HG02884 (cell line): ENCODE results near the gene RNF26.

Source experiments
- ATAC-seq: cut with Tn5 transposase; IDR thresholded peaks from one replicate; pipeline ENCODE4 v1.9.1; 2021; ENCODE audit warnings: mild to moderate bottlenecking, moderate library complexity; ENCODE audit not compliant: unreplicated experiment

Gene RNF26

DNA sequence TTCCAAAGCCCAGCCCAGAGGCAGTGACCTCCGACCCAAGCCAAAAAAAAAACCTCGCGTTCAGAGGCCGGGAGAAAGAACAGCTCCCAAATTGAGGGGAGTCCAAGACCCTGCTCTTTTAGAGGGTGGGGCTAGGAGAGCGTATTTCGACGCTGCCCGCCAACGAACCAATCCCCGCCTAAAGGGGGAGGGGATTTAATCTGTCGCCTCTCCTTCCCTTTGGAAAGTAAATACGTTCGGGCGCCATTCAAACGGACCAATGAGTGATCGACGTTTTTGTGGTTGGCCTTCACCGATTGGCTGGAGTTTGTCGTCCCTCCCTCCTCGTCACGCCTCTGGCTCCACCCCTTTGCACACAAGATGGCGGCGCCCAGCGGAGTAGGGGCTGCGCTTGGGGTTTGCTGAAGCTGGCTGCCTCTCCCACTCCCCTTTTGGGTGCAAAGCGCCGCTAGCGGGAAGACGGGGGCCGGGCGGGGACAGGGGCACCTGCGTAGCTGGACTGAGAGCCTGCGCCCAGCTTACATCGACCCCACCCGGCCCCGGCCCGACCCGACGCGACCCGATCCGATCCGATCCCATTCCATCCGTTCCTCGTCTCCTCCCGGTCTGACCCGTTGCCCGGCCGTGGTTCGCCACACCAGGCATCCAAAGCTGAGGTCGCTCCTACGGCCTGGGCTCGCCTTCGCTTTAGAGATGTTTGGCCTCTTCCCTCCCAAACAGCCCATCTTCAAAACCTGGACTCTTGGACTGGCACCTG, at the start of gene RNF26:
Gene RNF26, plus strand, starts transcription at position 354 of the 757 bp plus-strand sequence. CDS start 596 bp downstream, outside the sequence.
- peak; percentile 97 for ATAC-seq

GRCh38 chr11:119285431-119285830, 48.9 kb upstream of the RNF26 start:
- ATAC-seq = no peak

- ATAC-seq = no peak
These were observed 46.1 kb upstream of the RNF26 start for GRCh38 chr11:119288219-119288618.

GRCh38 chr11:119290894-119291497, 43.3 kb upstream of the RNF26 start:
- no peak for ATAC-seq

- ATAC-seq = no peak
These were observed 40.9 kb upstream of the RNF26 start for GRCh38 chr11:119293461-119293860.

DNA sequence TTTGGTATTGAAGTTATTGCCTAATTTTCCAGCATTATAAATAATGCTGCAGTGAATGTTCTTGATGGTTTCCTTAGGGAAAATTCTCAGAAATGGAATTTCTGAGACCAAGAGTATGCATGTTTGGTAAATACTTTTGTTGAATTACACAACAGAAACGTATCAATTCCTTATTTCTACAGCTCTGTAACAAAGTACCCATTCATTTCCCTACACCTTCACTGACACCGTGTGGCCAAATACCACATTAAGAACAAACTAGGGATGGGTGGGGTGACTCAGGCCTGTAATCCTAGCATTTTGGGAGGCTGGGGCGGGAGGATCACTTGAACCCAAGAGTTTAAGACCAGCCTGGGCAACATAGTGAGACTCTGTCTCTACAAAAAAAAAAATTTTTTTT, 39.1 kb upstream of the RNF26 start:
- no peak for ATAC-seq

DNA sequence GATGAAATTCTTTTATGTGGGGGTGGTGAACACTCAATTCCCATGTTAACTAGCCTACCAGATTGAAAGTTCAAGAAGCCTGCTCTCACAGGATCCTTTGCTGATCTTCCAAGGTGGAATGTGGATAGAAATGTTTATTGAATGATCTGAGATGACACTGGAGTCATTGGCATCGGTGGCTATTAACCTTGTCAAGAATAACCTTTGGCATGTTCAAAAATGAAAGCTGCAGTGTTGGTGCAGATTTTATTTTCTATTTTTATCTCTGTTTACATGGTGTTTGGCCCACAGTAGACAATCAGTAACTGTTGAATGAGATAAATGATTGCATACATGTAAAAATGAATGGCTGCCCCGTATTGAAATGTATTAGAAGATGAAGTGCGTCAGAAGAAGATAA, 36.4 kb upstream of the RNF26 start:
- no peak for ATAC-seq

DNA sequence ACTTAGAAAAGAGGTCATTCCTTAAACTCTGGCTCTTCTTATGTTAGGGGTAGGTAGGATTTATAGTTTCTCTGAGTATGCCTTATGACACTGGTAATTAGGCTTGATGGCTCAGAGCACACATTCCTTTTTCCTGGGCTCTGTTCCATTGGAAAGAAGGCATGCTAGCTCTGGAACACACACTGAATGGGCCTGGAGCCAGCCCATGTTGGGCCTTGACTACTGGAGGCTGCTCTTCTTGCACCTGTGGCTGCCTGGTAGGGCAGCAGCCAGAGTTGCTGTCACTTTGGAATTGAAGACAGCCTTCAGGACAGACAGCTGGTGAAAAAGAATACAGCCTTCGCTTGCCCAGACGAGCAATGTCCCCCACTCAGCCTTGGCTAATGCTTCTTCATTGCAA, 35.6 kb upstream of the RNF26 start:
- no peak for ATAC-seq

DNA sequence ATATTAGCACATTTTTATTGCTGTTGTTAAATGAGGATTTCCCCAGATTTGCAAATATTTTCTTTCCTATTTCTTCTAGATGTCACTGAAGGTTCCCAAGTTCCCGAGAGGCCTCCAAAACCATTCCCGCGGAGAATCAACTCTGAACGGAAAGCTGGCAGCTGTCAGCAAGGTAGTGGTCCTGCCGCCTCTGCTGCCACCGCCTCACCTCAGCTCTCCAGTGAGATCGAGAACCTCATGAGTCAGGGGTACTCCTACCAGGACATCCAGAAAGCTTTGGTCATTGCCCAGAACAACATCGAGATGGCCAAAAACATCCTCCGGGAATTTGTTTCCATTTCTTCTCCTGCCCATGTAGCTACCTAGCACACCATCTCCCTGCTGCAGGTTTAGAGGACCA, 34.9 kb upstream of the RNF26 start:
- no peak for ATAC-seq

DNA sequence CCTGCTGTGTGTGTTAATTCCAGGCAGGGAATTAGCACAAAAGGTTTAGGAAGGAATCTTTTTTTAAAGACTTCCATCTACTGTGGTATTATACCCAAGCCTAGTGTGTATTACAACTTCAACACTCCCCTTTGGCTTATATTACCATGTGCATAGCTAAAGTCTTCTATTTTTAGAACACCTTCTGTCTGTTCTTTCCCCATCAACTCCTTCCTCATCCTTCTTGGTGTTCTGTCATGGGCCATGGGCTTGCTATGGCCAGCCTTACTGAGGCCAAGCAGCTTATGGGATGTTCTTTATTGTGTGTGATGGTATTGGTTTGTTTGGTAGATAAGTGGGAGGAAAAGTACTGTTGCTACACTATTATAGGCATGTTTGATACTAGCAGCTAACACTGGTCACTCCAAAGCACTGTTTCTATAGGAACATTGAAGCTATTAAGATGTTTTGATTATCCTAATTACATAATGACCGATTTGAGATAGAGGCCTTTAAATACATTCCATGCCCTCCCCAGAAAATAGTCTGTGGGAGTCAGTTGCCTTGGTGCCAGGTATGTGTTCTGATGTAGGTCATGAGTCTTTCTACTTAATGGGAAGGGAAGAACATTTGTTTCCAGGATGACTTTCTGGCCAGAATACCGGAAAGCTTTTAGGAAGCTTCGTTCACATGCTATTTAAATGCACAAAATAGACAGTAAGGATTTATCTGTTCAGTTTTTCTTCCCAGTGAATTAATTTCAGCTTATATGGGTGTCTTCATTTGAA, 33.9 kb upstream of the RNF26 start:
- ATAC-seq = no peak

DNA sequence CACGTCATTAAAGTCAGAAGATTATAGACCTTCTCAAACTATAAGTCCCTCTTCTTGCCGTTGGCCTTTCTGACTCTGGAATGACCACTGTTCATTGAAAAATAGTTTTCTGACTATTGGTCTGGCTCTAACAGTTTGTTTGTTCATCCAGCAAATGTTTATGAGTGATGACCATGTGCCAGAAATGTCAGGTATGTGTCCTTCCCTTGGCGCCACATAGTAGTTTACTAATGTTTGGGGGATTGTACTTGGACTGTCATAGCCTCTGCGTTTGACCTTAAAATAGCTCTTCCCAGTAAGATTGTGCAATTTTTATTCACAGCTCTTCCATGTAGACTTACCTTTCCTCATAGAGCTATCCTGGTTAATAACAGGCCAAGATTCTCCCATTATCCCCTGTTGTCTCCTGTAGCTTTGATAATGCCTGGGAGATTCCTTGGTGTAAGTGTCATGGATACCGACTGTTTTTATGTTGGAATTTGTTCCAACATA, 31.1 kb upstream of the RNF26 start:
- no peak for ATAC-seq

DNA sequence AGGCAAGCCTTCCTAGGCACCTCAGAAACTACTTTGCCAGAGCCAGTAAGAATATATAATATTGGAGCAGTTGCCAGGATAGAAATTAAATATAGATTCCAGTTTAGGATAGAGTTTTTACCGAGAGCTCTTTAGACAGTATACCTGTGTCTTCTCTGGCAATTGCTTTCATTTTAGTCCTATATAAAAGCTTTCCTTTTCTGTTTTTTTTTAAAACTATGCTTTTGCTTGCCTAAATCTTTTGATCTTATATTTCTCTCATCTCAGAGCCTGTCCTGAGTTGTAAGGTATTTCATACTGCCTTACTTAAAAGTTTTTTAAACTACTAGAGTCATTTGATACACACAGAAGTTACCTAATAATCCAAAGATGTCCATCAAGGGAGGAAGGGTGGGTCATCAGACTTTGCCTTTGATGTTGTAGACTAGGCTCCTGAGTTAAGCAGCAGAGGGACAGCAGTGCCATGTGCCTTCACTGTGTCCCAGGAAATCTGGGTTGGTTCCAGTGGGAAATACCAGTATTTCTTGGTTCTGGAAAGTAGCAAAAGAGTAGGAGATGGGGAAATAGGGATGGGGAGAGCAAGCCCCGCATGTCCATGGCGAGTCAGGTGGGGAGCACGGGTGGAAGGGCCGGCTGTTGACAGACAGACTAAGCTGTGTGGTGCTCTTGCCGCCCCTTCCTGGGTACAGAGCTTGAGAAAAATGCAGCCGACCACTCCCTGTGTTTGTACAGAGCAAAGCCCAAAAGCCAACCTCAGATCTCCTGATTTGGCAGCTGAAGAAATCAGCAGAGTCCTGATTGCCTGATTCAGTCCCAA, 28.6 kb upstream of the RNF26 start:
- ATAC-seq = no peak

- no peak for ATAC-seq
These were observed 27.9 kb upstream of the RNF26 start for GRCh38 chr11:119306373-119306890.

GRCh38 chr11:119307219-119307618, 27.1 kb upstream of the RNF26 start:
- ATAC-seq = no peak

DNA sequence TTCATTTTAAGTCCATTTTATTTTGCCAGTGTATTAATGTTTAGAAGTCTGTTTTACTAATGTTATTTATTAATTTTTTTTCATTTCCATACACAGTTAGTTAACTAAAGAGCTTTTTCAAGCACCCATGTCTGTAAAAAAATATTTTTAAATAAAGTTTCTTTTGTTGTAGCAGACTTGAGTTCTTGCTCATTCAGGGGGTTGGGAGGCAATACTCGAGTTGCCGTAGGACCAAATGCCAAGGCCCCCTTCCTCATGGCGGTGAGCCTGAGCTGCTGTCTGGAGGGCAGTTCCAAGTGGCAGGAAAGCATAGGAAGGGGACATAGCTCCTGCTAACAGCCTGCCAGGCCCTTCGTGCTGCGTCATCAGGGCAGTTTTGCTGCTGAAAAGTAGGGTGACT, 26.4 kb upstream of the RNF26 start:
- ATAC-seq = no peak

GRCh38 chr11:119309411-119309810, 24.9 kb upstream of the RNF26 start:
- no peak for ATAC-seq

GRCh38 chr11:119309953-119310681, 24.2 kb upstream of the RNF26 start:
- ATAC-seq = no peak

DNA sequence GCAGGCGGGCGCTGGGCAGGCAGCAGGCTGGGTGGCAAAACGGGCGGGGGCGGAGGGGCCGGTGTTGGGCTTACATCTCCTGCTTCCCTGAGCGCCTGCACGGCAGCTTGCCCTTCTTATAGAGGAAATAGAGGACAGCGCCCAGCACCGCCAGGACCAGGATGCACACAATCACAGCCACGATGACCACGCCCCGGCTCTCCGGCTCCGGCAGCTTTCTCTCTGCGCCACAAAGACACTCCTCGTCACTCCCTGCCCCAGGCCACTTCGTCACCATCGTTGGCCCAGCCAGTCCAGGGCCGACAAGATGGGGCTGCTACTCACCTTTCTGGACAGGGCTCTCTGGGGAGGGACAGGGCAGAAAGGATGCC, 23.7 kb upstream of the RNF26 start:
- no peak for ATAC-seq

DNA sequence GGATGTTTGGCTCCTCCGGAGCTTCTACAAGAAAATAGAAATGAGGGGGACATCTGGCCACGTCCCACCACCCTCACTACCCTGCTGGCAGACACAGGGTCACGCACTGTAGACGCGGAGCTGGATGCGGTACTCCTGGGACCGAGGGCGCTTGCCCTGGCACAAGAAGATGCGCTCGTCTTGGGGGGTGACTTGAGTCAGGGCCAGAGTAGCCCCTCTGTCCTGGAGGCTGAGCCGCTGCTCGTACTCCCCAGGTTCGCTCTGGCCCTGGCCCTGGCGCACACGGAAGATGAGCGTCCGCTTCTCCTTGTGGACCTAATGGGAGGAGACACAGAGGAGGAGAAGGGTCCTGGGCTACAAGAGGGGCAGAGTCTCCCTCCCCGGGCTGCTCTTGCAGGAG, 19.6 kb upstream of the RNF26 start:
- no peak for ATAC-seq
